Germinal center (tissue), 1 donor: ENCODE measurements around the gene PIK3C2G.
"Not testable (repeated sequence)": the region's sequence is repeated elsewhere in the genome, so short reads cannot be mapped to it uniquely, and the experiment has no call there.

Experiments
- DNase-seq: peaks from one replicate; pipeline ENCODE4 v3.0.0; 2012; ENCODE audit warnings: mixed read lengths, low spot score

The PIK3C2G gene

DNA sequence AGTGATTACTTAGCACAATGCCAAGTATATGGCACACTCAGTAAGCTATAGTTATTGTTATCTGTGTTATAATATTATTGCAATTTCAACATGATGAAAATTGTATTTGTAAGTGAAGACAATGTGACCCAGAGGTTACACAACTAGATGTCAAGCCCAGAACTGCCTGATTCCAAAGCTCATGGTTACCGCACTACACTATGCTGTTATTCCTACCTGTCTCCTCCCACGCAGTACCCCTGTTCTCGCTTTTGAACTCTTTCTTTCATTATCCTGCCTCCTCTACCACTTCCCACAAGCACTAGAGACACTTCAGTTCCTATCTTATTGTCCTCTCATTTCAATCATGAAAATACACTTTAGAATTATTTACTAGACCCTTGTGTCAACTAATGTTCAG, 383.2 kb downstream of the PIK3C2G start:
- no peak for DNase-seq

DNA sequence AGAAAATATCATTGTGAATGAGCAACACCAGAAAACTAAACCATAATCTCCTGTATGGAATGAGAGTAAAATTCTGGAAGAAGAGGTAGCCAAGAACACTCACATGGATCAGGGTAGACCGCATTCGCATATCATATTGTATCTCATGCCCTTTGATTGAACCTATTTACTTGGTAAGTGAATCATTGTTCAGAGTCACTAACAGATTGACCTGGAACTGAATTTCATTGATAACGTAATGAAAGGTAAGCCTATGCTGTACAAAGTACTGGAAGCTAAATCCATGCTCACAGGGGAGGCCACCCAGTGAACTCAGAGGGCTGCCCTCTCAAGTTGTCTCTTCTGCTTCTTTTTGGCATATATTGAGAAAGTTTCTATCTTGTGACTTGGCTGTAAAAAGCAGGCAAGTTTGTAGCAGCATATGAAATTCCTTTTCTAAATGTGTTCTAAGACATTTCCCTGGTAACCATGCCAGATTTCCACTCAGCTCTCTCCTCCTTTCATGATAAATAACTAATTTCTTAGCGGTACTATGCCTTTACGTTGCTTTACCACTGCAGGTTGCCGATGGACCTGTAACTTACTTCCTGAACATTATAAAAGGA, 385.1 kb downstream of the PIK3C2G start:
- no peak for DNase-seq

DNA sequence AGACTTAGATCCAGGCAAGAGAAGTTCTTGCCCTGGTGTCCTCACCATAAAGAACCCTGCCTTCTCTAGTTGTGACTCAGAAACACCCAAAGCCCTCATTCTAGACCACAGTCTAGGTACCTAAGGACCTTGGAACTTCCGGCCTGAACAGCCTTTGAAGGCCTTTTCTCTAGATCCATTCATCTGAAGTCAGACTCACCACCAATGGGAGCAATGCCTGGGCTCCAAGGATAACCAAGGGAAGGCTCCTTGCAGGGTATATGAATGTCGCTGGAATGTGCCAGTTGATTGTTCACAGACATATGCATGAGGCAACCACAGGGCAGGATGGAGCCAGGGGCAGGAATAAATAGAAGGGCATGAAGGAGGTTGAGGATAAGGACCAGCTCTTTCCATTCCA, 390.2 kb downstream of the PIK3C2G start:
- no peak for DNase-seq

DNA sequence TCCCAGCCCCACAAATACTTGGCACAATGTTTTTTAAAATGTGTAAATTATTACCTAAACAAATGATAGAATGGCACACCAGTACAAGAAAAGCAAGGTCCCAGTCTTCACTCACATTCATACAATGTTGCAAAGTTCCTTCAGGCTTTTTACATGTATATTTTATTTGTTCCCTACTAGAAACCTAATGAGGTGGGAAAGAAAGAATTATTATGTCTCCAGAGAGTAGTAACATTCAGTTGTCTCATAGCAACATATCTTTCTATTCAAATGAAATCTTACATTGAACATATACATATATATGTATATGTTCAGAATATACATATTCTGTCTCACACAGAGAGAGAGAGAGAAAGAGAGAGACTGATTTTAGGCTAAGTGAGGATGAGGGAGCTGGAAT, 391.3 kb downstream of the PIK3C2G start:
- DNase-seq: no peak

DNA sequence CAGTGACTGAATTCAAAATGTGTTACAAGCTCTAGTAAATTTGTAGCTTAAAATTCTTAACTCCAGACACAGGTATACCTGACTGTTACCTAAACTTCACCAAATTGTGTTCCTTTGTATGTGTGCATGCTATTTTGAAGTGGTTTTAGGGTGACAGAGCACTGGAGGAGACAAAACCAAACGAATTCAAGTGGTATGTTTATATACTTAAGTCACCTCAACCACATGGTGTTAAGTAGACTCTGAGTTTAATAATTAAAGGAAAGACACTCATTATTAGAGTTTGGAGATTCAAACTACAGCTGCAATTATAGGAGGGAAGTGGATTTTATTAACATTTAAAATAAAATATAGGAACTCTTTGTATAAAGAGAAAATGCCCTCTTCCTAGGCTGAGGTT, 392.1 kb downstream of the PIK3C2G start:
- DNase-seq: no peak

DNA sequence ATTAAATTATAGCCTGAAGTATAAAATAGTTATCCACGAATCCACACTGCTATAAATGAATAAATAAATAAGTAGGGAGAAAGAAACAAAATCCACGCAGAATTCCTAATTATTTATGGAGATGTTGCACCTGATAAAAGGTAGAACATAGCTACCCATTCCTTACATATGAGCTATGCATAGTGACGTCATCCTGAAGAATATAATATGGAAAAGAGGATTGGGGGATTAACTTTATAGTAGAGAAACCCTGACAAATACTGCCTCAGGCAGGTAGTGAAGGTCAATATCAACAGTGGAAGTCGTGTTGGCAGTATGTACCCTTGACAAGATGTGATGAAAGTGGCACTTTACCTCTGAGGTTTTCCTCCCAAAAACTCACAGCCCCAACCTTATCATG, 394.0 kb downstream of the PIK3C2G start:
- no peak for DNase-seq

DNA sequence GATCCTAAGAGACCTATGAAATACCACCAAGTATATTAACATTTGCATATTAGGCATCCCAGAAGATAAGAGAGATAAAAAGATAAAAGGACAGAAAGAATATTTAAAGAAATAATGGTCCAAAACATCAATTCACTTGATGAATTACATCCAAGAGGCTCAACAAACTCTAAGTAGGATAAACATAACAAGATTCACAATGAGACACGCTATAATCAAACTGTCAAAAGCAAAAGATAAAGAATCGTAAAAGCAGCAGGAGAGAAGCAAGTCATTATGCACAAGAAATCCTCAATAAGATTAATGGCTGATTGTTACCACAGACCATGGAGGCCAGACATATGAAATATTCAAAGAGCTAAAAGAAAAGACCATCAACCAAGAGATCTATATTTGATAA, 396.9 kb downstream of the PIK3C2G start:
- DNase-seq: no peak

DNA sequence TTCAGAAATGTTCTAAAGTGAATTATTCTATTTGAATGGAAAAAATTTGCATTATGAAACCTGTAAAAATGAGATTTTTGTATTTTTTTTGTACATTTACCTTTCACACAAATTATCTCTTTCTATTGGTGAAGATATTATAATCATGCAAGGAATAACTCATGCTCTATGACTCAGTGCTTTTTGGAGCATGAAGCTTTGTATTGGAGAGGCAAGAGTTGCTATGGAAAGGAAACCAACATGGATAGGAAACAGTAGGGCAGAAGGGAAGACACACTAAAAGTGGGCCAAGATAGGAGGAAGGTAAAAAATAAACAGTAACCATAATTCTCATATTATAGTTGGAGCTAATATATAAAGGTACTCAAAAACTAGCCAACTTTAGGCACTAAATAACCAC, 397.5 kb downstream of the PIK3C2G start:
- DNase-seq: no peak

DNA sequence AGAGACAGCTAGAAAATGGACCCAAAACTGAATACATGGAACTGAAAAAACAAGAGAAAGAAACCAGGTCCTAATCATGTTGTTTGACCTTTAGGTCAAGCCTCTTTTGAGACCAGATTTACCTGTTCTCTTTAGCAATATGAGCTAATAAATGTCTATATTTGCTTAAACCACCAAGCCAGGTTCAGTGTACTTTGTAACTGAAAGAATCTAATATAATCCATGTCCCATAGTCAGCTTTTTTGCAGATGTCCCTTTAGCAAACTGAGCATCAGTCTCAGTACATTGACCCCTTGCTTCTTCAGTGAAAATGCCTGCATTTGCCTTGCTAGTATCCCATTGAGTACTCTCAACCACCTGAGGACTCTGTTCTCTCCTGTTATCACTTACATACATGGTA, 414.8 kb downstream of the PIK3C2G start:
- DNase-seq: no peak

DNA sequence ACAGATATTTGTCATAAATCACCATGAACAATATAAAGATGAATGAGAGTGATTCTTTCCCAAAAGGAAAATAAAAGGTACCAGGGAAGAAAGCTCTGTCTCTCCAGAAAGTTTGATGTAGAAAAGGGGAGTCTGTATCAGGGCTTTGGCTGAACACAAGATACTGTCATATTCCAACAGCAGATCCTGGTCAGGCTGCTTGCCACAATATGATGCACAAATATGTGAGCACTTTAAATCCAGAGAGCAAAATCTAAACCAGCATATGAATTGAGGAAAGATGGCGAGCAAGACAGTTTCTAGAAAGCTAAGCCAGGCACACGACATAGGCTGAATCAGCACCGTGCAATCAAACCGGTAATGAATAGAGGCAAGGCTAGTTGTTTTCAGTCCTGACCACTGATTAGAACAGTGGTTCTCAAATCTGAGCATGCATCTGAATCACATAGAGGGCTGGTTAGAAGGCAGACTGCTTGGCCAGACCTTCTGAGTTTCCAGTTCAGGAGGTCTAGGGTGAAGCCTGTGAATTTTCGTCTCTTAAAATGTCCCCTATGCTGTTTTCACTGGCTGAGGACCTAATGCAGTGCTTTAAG, 415.8 kb downstream of the PIK3C2G start:
- no peak for DNase-seq

DNA sequence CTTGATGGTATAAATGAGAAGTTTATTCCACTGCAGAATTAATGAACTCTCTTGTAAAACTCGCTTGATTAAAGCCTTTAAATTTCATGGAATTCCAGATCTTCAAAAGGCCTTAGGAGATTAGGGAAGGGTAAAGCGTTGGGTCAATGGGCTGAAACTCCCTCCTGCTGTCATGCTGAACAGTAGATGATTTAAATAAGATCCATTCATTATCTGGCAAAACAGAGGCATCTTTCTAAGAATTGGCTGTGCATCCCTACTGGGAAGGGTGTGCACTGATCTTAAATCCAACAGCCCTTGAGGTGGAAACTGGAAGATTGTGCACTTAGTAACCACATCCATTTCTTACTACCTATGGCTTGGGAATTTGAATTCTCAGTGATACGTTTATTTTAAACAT, 420.5 kb downstream of the PIK3C2G start:
- no peak for DNase-seq

DNA sequence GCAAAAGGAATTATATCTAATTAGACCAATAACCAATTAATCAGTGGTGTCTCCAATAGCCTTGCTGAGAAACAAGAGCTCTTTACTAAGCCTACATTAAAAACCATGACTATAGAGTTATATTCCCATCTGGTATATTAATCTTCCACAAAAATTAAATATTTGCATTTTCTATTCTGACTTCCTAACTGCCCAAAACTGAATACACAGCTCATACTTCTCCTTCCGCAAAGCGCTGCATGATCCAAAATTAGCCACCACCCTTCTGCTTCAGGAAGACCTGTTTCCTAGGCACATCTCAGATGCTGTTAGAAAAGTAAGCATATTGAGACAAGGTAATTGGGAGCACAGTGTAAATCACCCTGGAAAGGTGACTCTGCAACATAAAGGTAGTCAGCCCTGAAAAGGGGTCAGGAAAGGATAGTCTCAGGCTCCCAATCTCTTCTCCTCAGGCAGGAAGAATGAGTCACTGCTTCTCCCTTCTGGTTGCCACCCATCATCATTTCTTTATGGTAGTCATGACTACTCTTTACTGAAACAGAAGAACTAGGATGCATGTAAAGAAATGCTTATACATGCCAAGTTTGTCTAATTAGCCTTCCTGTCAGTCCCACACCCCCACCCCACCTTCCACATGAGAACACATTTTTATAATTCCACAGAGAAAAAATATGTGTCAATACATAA, 422.2 kb downstream of the PIK3C2G start:
- DNase-seq: no peak

DNA sequence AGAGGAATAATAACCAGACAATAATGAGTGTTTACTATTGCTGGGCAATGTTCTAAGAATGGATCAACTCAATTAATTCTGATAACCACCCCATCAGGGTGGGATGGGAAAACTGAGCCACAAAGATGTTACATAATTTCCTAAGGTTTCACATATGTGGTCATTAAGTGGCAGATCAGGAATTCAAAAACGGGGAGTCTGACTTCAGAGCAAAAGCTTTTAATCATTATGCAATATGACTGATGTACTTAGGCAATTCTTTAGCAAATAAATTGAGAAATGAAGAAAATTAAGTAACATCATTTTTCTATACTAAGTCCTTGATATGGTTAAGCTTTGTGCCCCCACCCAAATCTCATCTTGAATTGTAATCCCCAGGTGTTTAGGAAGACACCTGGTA, 423.1 kb downstream of the PIK3C2G start:
- no peak for DNase-seq

DNA sequence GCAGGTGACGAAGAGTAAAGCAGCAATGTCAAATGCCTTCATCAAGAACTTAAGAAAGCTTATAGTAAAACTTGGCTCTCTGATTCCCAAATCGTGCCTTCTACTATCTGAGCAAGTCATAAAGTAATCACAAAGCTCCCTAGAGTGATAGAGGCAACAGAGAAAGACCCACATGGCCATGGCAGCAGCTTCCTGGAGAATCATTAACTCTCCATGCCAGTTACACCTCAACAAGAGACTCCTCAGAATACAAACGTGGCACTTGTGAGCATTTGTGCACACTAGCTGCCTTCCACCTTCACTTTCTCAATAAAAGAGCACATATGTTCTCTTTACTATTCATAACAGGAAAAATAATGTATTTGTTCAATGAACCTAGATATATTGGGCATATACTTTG, 428.5 kb downstream of the PIK3C2G start:
- no peak for DNase-seq

DNA sequence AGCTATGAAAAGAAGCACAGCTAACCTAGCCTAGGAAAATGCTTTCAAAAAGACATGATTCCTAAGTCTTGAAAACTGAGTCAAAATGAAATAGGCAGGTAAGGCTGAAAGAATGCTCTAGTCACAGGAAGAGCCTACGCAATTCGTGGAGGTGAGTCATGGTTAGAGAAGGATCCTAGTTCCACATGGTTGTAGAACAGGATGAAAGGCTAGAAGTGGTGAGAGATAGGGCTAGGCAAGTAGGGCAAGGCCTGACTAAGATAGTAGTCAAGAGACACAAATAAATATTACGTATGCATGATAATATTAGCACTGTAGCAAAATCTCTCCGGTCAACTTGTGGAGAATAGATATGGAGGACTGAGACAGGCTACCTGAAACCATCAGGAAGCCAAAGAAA, 429.3 kb downstream of the PIK3C2G start:
- DNase-seq: no peak

DNA sequence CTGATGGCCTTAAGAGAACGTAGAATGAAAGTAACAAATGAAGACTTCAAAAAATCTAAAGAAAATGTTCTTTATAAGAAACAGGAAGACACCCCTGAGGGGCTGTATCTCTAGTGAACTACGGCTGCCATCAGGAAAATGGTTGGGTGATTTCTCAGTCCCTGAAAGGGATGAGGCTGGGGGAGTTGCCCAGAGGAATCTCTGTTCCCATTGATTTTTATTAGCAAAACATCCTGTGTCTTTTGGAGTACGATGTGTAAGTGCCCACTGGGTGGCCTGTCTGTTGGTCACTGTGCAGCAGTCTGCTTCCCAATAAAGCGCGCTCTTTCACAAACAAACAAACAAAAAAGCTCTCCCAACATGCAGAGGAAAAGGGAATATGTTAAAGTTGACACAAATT, 432.7 kb downstream of the PIK3C2G start:
- not testable (repeated sequence) for DNase-seq

DNA sequence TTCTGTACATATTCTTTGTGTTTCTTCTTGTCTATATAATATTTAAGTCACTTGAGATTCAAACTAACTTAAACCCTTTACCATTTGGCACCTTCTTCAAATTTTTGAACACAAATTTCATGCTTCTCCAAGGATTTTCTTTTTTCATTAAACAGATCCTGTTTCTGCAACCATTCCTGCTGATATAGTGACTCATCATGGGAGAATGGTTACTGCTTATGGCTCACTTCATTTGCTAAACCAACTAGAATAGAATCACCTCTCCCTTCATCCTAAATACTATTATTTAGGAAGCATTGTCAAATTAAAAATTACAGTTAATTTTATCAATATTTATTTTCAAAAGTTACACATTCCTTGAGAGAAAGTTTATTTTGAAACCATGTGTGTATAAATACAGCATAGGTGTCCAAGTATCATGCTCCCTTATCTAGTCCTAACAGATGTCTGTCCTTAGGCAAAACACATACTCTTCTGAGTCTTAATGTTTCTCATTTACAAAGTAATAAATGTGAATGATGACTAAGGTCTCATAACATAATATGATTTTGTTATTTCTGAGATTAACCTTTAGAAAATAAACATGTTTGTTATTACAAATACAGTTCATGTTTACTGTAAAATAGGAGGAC, 435.8 kb downstream of the PIK3C2G start:
- no peak for DNase-seq
